Type B pancreatic cell (in vitro differentiated cells): ENCODE results near the gene TMEM169. TPM values are rescaled to one million over a fixed set of nuclear protein-coding genes. Genes with fewer than 3 reads are reported as not detected.
A peak's percentile ranks its signal among the peaks of the same experiment; 100 is the strongest.

Source experiments
- DNase-seq: peaks from one replicate; pipeline ENCODE4 v3.0.0; 2021; ENCODE audit warnings: mixed read lengths; ENCODE audit not compliant: unreplicated experiment; ENCODE audit errors: extremely low spot score
- H3K27ac Mint-ChIP-seq: 2 replicates; pipeline ENCODE4 v1.8.0; 2021; ENCODE audit warnings: mild to moderate bottlenecking, mixed read lengths
- H3K27me3 Mint-ChIP-seq: 2 replicates; pipeline ENCODE4 v1.8.0; 2021; ENCODE audit warnings: mixed read lengths
- H3K36me3 Mint-ChIP-seq: 2 replicates; pipeline ENCODE4 v1.8.0; 2021; ENCODE audit warnings: mixed read lengths
- H3K4me1 Mint-ChIP-seq: one replicate; pipeline ENCODE4 v1.8.0; 2021; ENCODE audit warnings: mixed read lengths; ENCODE audit not compliant: unreplicated experiment
- H3K4me3 Mint-ChIP-seq: 2 replicates; pipeline ENCODE4 v1.8.0; 2021; ENCODE audit warnings: mild to moderate bottlenecking, mixed read lengths
- H3K9me3 Mint-ChIP-seq: 2 replicates; pipeline ENCODE4 v1.8.0; 2021; ENCODE audit warnings: mixed read lengths
- CTCF ChIP-seq: fragments of 200-600 bp; sonication (generic); conservative IDR thresholded peaks from 2 replicates; pipeline ENCODE4 v1.5.0; 2021; ENCODE audit warnings: antibody characterized with exemption, mild to moderate bottlenecking
- total RNA-seq: library from RNA; stranded (reverse); gene quantifications from 2 replicates; pipeline ENCODE4 v1.2.1, GENCODE V29; 2021; ENCODE audit warnings: low replicate concordance

TMEM169 gene
- total RNA-seq, 1 donor from 2014 or later, result 5.1 TPM

- Mint-ChIP-seq H3K36me3 (peaks cover 8% of the 10 kb centered on the region), H3K4me1 (peaks cover 12% of the 10 kb centered on the region), H3K27ac (no peak overlapping the region), H3K27me3 (no peaks in the 10 kb centered on the region), H3K9me3 (no peaks in the 10 kb centered on the region), H3K4me3 (no peak overlapping the region)
- TF ChIP-seq CTCF, result peak; percentile 39
- DNase-seq, result no peak
Observed at GRCh38 chr2:216064014-216064630, 17.6 kb upstream of the TMEM169 start.

GRCh38 chr2:216064665-216065064, 17.1 kb upstream of the TMEM169 start:
- no peak for TF ChIP-seq CTCF
- H3K4me1 Mint-ChIP-seq, result peaks cover 12% of the 10 kb centered on the region
- no peak for DNase-seq
- no peak overlapping the region for H3K27ac Mint-ChIP-seq
- H3K27me3 Mint-ChIP-seq, result no peaks in the 10 kb centered on the region
- H3K36me3 Mint-ChIP-seq, result peaks cover 8% of the 10 kb centered on the region
- H3K4me3 Mint-ChIP-seq, result no peak overlapping the region
- no peaks in the 10 kb centered on the region for H3K9me3 Mint-ChIP-seq

- TF ChIP-seq CTCF, result no peak
- no peaks in the 10 kb centered on the region for H3K9me3 Mint-ChIP-seq
- no peak overlapping the region for H3K27ac Mint-ChIP-seq
- H3K27me3 Mint-ChIP-seq, result no peaks in the 10 kb centered on the region
- H3K4me1 Mint-ChIP-seq, result peaks cover 16% of the 10 kb centered on the region
- DNase-seq, result no peak
- H3K4me3 Mint-ChIP-seq, result no peak overlapping the region
- H3K36me3 Mint-ChIP-seq, result peaks cover 8% of the 10 kb centered on the region
Observed at GRCh38 chr2:216066230-216066629, 15.5 kb upstream of the TMEM169 start.

GRCh38 chr2:216069028-216069427, 12.7 kb upstream of the TMEM169 start:
- DNase-seq, result no peak
- no peak overlapping the region for H3K27ac Mint-ChIP-seq
- no peak overlapping the region for H3K4me3 Mint-ChIP-seq
- H3K27me3 Mint-ChIP-seq, result no peaks in the 10 kb centered on the region
- TF ChIP-seq CTCF, result no peak
- no peaks in the 10 kb centered on the region for H3K9me3 Mint-ChIP-seq
- H3K4me1 Mint-ChIP-seq, result peaks cover 16% of the 10 kb centered on the region
- peaks cover 8% of the 10 kb centered on the region for H3K36me3 Mint-ChIP-seq

GRCh38 chr2:216070195-216070594, 11.5 kb upstream of the TMEM169 start:
- no peak overlapping the region for H3K4me3 Mint-ChIP-seq
- H3K36me3 Mint-ChIP-seq, result peaks cover 8% of the 10 kb centered on the region

More at GRCh38 chr2:216070195-216070594, 11.5 kb upstream of the TMEM169 start:
- Mint-ChIP-seq H3K27me3 (no peaks in the 10 kb centered on the region), H3K4me1 (peaks cover 16% of the 10 kb centered on the region), H3K27ac (no peak overlapping the region), H3K9me3 (no peaks in the 10 kb centered on the region)
- no peak for DNase-seq
- no peak for TF ChIP-seq CTCF
